CD4-positive, alpha-beta T cell treated with Interleukin-21 for 1 hour (primary cell): ENCODE results near the gene GCNT1.

Experiments
- DNase-seq: peaks from one replicate; pipeline ENCODE4 v3.0.0-alpha.2; 2020

The GCNT1 gene

DNA sequence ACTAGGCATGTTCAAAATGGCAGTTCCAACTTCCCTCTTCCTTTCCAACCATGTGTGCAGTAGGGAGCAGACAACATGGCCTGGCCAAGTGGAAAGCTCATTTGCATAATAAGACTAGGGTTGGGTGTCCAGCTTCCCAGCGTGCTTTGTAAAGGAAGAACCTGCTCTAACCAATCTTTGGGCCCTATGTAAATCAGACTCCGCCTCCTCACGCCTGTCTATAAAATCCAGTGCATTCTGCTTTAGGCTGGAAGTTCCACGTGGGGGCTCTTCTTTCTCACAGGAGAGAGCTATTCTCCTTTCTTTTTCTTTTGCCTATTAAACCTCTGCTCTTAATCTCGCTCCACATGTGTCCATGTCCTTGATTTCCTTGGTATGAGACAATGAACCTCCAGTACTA is 83.4 kb downstream of the GCNT1 start:
- no peak for DNase-seq

DNA sequence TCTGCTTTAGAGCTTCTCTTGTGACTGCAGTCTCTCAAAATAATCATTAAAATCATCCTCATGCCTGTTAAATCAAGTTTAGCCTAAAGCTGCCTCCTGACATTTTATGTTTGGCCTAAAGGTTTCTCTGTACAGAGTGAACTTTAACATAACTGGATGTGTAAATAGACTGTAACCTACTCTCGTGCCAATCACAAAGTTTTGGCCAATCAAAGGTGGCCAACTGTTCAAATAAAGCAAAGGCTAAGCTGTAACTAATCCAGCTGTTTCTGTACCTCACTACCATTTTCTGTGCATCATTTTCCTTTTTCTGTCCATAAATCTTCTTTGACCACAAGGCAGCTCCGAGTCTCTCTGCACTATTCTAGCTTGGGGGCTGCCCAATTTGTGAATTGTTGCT is 86.2 kb downstream of the GCNT1 start:
- no peak for DNase-seq

DNA sequence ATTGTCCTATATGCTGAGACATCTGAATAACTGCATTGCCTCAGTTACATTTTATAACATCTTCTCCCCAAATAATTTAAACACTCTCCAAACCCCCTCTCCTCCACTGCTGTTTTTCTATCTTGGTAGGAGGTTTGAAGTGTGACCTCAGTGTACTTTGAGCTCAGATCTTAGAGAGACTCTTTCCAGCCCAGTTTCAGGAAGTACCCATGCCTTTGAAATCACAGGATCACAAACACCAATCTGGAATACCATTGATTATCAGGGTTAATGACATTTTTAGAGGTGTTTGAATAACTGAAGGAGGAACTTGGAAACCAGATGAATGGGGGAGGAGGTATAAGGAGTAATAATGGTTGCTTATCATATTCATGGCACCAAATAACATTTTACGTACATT is 93.2 kb downstream of the GCNT1 start:
- no peak for DNase-seq

DNA sequence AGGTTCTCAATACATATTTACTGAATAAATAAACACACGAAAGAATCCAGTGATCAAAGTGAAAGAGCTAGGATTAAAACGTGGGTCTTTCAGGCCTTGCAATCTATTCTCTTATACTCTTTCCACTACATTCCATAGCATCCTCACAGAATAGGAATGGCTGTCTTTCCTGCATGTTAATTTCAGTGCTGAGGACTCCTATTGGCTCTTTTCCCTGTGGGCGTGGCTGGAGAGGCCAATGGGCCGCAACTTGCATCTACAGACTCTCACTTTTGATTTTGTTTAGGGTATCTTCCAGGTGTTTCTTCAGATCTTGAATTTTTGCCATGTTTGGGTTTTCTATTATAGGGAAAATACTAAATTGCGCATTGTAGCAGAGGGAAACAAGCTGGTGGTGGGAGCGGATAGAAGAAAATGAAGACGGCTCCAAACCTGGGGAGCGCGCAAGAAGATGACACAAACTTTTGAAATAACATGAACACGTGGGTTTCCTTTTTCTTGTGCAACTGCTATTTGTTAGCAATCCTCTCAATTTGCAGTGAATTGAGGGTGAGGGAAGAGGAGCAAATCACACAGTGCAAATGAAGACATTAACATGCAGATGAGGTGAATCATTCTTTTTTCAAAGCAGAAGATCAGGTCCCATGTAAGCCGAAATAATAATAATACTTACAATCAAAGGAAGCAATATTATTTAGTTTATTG is 93.9 kb downstream of the GCNT1 start:
- no peak for DNase-seq

DNA sequence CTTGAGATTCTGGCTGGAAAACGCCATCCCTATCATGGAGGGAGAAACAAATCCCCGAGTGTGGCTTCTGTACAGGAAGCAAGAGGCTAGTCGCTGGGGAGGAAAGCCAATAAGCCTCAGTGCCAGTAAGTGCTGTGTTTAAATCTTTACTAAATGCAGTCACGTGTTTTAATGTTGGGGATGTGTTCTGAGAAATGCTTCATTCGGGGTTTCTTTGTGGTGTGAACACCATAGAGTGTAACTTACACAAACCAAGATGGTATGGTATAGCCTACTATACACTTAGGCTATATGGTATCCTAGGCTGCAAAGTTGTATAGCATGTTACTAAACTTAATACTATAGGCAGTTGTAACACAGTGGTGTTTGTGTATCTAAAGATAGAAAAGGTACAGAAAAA is 94.7 kb downstream of the GCNT1 start:
- DNase-seq: no peak
